Caco-2 (cell line): ENCODE data around the gene PDK2. TPM values are rescaled to one million over a fixed set of nuclear protein-coding genes. Genes with fewer than 3 reads are reported as not detected.

ENCODE experiments used
- BruUV-seq: library from RNA; stranded (reverse); fragments of 400-500 nt; replicated peaks from 2 replicates; lab custom pipeline; 2021; lab: Mats Ljungman, UMichigan
- CTCF ChIA-PET: fragments of 300-600 bp; sonication (Branson Sonifier 250); formaldehyde crosslinking; loops from one replicate; lab custom pipeline; 2022; ENCODE audit warnings: antibody characterized with exemption; lab: Charles Lee
- POLR2A ChIA-PET: fragments of 300-600 bp; sonication (Branson Sonifier 250); formaldehyde crosslinking; loops from one replicate; lab custom pipeline; 2022; ENCODE audit warnings: antibody characterized with exemption; lab: Charles Lee
- DNase-seq, 2 experiments: peaks; one replicate each; pipeline versions ENCODE4 v3.0.0 to v3.0.0-alpha.2; 2020 to 2022
- H3K27me3 ChIP-seq: replicated peaks from 2 replicates; pipeline ENCODE4 v1.6.0; 2011; ENCODE audit warnings: low read length; ENCODE audit not compliant: control insufficient read depth, insufficient read depth
- H3K36me3 ChIP-seq: 2 replicates; pipeline ENCODE4 v1.5.1; 2011; ENCODE audit warnings: low read length; ENCODE audit not compliant: control insufficient read depth, insufficient read depth
- H3K4me1 ChIP-seq: fragments of 250-450 bp; sonication (Bioruptor Pico); 2 replicates; pipeline ENCODE4 v1.5.1; 2020; ENCODE audit warnings: mild to moderate bottlenecking
- H3K4me3 ChIP-seq: 2 replicates; pipeline ENCODE4 v1.5.1; 2011; ENCODE audit warnings: low read depth, mild to moderate bottlenecking, control low read depth, low read length
- H3K9me3 ChIP-seq: fragments of 250-450 bp; sonication (Bioruptor Pico); 2 replicates; pipeline ENCODE4 v1.5.1; 2020; ENCODE audit warnings: mild to moderate bottlenecking, moderate library complexity
- H3K27ac Mint-ChIP-seq: one replicate; pipeline ENCODE4 v1.8.0; 2022; ENCODE audit warnings: mixed read lengths; ENCODE audit not compliant: unreplicated experiment
- H3K27me3 Mint-ChIP-seq: one replicate; pipeline ENCODE4 v1.8.0; 2022; ENCODE audit warnings: mixed read lengths; ENCODE audit not compliant: insufficient read depth, unreplicated experiment
- H3K36me3 Mint-ChIP-seq: one replicate; pipeline ENCODE4 v1.8.0; 2022; ENCODE audit warnings: mild to moderate bottlenecking, mixed read lengths; ENCODE audit not compliant: insufficient read depth, unreplicated experiment
- H3K4me1 Mint-ChIP-seq: one replicate; pipeline ENCODE4 v1.8.0; 2022; ENCODE audit warnings: low read depth, mixed read lengths; ENCODE audit not compliant: unreplicated experiment
- H3K4me3 Mint-ChIP-seq: one replicate; pipeline ENCODE4 v1.8.0; 2022; ENCODE audit warnings: mild to moderate bottlenecking, moderate library complexity, mixed read lengths; ENCODE audit not compliant: unreplicated experiment
- H3K9me3 Mint-ChIP-seq: one replicate; pipeline ENCODE4 v1.8.0; 2022; ENCODE audit warnings: mixed read lengths; ENCODE audit not compliant: unreplicated experiment
- CTCF ChIP-seq, 2 experiments: fragments of 200-600 bp in 1 of 2; IDR thresholded peaks; 1 replicate in 1 of 2; 2 replicates in 1 of 2; pipeline versions ENCODE4 v1.5.1 to v1.8.0; 2011 to 2022; ENCODE audit warnings: antibody characterized with exemption in 1 of 2, control low read depth in 1 of 2, inconsistent platforms in 1 of 2, low read depth in 1 of 2, low read length in 1 of 2, mild to moderate bottlenecking in 1 of 2, moderate library complexity in 1 of 2; ENCODE audit not compliant: insufficient read depth in 1 of 2, severe bottlenecking in 1 of 2, unreplicated experiment in 1 of 2
- intact Hi-C: fragments of 100-400 bp; cut with micrococcal nuclease; formaldehyde crosslinking; loops from one replicate; pipeline ENCODE4 v1.10.0; 2022; ENCODE audit not compliant: unreplicated experiment
- total RNA-seq: library from RNA; stranded (reverse); gene quantifications from 2 replicates; pipeline ENCODE4 v1.2.3, GENCODE V29; 2022

PDK2 gene
- total RNA-seq, 1 experiment from 2014 or later = 10.5 TPM

- no peak for TF ChIP-seq CTCF (IDR thresholded peaks at IDR 0.05; ENCODE audit: insufficient read depth in 1 of 2, low read depth in 1 of 2, low read length in 1 of 2, severe bottlenecking in 1 of 2, unreplicated experiment in 1 of 2)
- peaks cover 6% of the 10 kb centered on the region for H3K36me3 Mint-ChIP-seq
- H3K27ac Mint-ChIP-seq = no peak overlapping the region
- POLR2A ChIA-PET = no interaction called here
- H3K4me1 ChIP-seq = peaks cover 8% of the 10 kb centered on the region; the same call in 1 of the 2 replicates
- no peak overlapping the region for H3K4me3 ChIP-seq
- no TSS peak for BruUV-seq
- DNase-seq = no peak
- intact Hi-C loops = no loop called here
- no peak overlapping the region for H3K4me3 Mint-ChIP-seq
- no peaks in the 10 kb centered on the region for H3K36me3 ChIP-seq
- peaks cover 15% of the 10 kb centered on the region for H3K4me1 Mint-ChIP-seq
- no peaks in the 10 kb centered on the region for H3K27me3 Mint-ChIP-seq
- H3K27me3 ChIP-seq = no peaks in the 10 kb centered on the region
- H3K9me3 ChIP-seq = no peaks in the 10 kb centered on the region
- CTCF ChIA-PET = interaction anchor here (0.6 to 1.0 kb wide), 2 partner anchors 12 to 287 kb away, joined by 3 read pairs; partner anchors contain the start of gene SGCA
- H3K9me3 Mint-ChIP-seq = no peaks in the 10 kb centered on the region
Measured at GRCh38 chr17:50153650-50154575, 58.8 kb downstream of the PDK2 start.

GRCh38 chr17:50154604-50155003 is 59.5 kb downstream of the PDK2 start:
- no TSS peak for BruUV-seq
- Histone ChIP-seq H3K9me3 (no peaks in the 10 kb centered on the region), H3K4me1 (peaks cover 8% of the 10 kb centered on the region; the same call in 1 of the 2 replicates), H3K4me3 (no peak overlapping the region), H3K36me3 (no peaks in the 10 kb centered on the region), H3K27me3 (no peaks in the 10 kb centered on the region)
- ChIA-PET CTCF (interaction anchor here (1.0 to 1.4 kb wide), 2 partner anchors 11 to 24 kb away, joined by 3 read pairs; partner anchors contain the start of gene SGCA), POLR2A (no interaction called here)
- Mint-ChIP-seq H3K4me3 (no peak overlapping the region), H3K36me3 (peaks cover 6% of the 10 kb centered on the region), H3K27me3 (no peaks in the 10 kb centered on the region), H3K9me3 (no peaks in the 10 kb centered on the region), H3K27ac (no peak overlapping the region), H3K4me1 (peaks cover 10% of the 10 kb centered on the region)
- DNase-seq = no peak
- no peak for TF ChIP-seq CTCF (IDR thresholded peaks at IDR 0.05; ENCODE audit: insufficient read depth in 1 of 2, low read depth in 1 of 2, low read length in 1 of 2, severe bottlenecking in 1 of 2, unreplicated experiment in 1 of 2)
- intact Hi-C loops = no loop called here

DNA sequence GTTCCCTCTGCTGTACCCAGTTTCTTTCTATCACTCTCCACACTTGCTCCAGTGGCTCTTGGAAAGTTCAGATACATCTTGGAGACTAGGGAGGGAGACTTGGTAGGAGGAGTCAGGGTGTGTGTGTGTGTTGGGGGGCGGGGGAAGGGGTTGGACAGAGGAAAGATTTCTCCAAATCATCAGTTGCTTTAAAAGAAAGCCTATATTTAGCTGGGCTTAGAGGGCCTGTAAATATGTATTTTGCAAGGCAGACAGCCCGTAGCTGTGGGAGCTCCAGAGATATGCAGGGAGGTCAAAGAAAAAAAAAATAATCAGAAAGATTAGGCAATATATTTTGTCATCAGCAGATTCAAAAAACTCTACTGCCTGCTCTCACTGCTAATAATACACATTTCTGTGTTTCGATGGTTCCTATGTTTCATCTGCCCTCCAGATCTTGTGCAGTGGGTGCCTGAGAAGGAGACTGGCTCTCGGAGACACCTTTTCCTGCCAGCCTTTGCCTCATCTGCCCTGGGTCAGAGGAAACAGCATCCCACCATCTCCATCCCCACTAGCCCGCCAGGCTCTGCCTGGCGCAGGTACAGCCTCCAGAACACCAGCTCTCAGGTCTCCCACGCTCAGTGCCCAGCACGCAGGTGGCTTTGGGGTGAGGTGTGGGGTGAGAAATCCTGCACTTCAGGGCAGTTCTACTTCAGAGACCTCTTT is 60.1 kb downstream of the PDK2 start:
- Mint-ChIP-seq H3K36me3 (peaks cover 6% of the 10 kb centered on the region), H3K9me3 (no peaks in the 10 kb centered on the region), H3K27me3 (peaks cover 3% of the 10 kb centered on the region), H3K4me1 (peaks cover 10% of the 10 kb centered on the region), H3K27ac (no peak overlapping the region), H3K4me3 (no peak overlapping the region)
- Histone ChIP-seq H3K36me3 (no peaks in the 10 kb centered on the region), H3K4me3 (no peak overlapping the region), H3K27me3 (no peaks in the 10 kb centered on the region), H3K9me3 (no peaks in the 10 kb centered on the region), H3K4me1 (peaks cover 8% of the 10 kb centered on the region; the same call in 1 of the 2 replicates)
- TF ChIP-seq CTCF (IDR thresholded peaks at IDR 0.05; ENCODE audit: insufficient read depth in 1 of 2, low read depth in 1 of 2, low read length in 1 of 2, severe bottlenecking in 1 of 2, unreplicated experiment in 1 of 2) = no peak
- CTCF ChIA-PET = interaction anchor here (1.4 kb wide), 1 partner anchor 23 kb away, joined by 3 read pairs; no protein-coding TSS in a partner anchor
- intact Hi-C loops = no loop called here
- POLR2A ChIA-PET = no interaction called here
- BruUV-seq = no TSS peak
- no peak for DNase-seq
